Measurements from ENCODE around the gene DHX38. TPM values are rescaled to one million over a fixed set of nuclear protein-coding genes. Genes with fewer than 3 reads are reported as not detected.

Gene DHX38
- total and polyA plus RNA-seq, 8 donors: 11.1 to 153 (median 45.1) TPM

DNA sequence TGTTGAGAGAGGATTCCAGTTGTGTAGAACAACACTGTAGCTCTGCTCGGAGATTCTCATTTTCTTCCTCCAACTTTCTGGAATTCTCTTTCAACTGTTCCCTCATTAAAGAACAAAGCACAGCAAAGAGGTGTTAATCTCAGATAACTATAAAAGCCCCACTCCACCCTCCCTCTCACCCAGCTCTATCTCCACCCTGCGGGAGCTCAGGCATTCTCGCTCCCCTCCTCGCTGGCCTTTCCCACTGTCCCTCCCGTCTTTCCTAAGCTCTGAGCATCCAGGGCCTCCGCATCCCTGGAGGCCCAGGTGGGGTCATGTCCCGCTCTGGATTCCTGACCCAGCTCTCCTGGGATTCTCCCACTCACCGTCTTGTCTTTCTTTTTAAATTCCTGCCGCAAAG, 35.1 kb downstream of the DHX38 start:
- TF ChIP-seq, protein P1, sequence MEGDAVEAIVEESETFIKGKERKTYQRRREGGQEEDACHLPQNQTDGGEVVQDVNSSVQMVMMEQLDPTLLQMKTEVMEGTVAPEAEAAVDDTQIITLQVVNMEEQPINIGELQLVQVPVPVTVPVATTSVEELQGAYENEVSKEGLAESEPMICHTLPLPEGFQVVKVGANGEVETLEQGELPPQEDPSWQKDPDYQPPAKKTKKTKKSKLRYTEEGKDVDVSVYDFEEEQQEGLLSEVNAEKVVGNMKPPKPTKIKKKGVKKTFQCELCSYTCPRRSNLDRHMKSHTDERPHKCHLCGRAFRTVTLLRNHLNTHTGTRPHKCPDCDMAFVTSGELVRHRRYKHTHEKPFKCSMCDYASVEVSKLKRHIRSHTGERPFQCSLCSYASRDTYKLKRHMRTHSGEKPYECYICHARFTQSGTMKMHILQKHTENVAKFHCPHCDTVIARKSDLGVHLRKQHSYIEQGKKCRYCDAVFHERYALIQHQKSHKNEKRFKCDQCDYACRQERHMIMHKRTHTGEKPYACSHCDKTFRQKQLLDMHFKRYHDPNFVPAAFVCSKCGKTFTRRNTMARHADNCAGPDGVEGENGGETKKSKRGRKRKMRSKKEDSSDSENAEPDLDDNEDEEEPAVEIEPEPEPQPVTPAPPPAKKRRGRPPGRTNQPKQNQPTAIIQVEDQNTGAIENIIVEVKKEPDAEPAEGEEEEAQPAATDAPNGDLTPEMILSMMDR (IDR thresholded peaks at IDR 0.05): no peak
- TF ChIP-seq POLR2A (IDR thresholded peaks at IDR 0.05) (no peak), EP300 (IDR thresholded peaks at IDR 0.05) (no peak), POLR2AphosphoS5 (IDR thresholded peaks at IDR 0.05) (no peak)
- WGBS, 5 donors: 81 to 88% (median 82%) methylated on average over 9 of the region's 9 CpGs
- intact Hi-C loops (cut with DNase I; ENCODE audit: low total_unique reads): loop anchor here (10.0 kb wide), 1 partner anchor 336 kb away; no protein-coding TSS in a partner anchor

DNA sequence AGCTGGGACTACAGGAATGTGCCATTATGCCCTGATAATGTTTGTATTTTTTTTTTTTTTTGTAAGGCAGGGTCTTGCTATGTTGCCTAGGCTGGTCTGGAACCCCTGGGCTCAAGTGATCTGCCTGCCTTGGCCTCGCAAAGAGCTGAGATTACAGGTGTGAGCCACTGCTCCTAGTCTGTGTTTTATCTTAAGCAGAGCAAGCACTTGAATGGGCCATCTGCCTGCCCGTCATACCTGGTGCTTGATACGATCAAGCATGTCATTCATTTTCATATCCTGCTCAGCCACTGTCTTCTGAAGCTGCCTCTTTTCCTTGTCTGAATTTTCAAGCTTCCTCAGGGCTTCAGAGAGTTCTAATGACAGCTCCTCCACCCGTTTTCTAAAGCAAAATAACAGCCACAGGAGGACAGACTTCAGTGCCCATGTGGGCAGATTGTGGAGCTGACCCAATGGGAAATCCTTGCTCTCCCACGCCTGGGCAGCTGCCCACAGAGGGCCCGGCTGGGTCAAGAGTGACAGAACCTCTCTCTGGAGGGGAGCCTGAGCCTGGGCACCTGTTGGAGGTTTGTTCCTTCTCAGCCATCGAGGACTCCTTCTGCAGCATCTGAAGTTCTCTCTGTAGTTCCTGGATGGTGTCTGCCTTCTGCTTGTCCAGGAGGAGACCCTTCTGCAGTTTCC, 36.5 kb downstream of the DHX38 start:
- Histone ChIP-seq H3K27ac (no peak overlapping the region), H3K36me3 (no peaks in the 10 kb centered on the region), H3K27me3 (no peaks in the 10 kb centered on the region), H3K4me3 (no peak overlapping the region), H3K4me1 (peaks cover 0 to 14% (median 4%) of the 10 kb centered on the region in 4 donors), H3K9me3 (no peaks in the 10 kb centered on the region)
- intact Hi-C loops (cut with DNase I; ENCODE audit: low total_unique reads): loop anchor here (10.0 kb wide), 1 partner anchor 335 kb away; no protein-coding TSS in a partner anchor
- WGBS, 5 donors: 74 to 81% (median 80%) methylated on average over 7 of the region's 7 CpGs
- TF ChIP-seq POLR2AphosphoS5 (IDR thresholded peaks at IDR 0.05) (no peak), EP300 (IDR thresholded peaks at IDR 0.05) (no peak), POLR2A (IDR thresholded peaks at IDR 0.05) (no peak)
- TF ChIP-seq, protein P1 (IDR thresholded peaks at IDR 0.05): no peak
- DNase-seq: no peak

More for the DNA sequence above, 35.1 kb downstream of the DHX38 start:
- Histone ChIP-seq H3K27me3 (no peaks in the 10 kb centered on the region), H3K36me3 (no peaks in the 10 kb centered on the region), H3K9me3 (no peaks in the 10 kb centered on the region), H3K27ac (no peak overlapping the region), H3K4me1 (peaks cover 0 to 20% (median 9%) of the 10 kb centered on the region in 4 donors), H3K4me3 (no peak overlapping the region)
- DNase-seq: no peak

DNA sequence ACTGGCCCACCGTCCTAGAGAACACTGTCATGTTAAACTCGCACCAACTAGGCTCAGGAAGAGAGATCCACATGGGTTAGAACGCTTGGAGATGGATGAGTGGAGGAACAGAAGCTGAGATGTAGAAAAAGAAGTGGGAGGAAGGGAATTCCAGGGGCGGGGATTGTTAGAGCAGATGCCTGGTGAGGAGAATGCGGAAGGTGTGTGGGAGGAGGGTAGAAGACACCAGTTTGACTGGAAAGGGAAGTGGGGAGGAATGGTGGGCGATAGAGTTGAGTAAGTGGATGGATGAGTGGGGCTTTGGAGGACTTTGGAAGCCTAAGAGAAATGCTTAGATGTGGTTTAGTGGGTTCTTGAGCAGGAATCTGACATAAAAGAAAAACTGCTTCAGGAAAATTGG, 37.4 kb downstream of the DHX38 start:
- no peaks in the 10 kb centered on the region for H3K27me3 ChIP-seq
- H3K36me3 ChIP-seq: no peaks in the 10 kb centered on the region
- no peak for DNase-seq
- H3K4me1 ChIP-seq: peaks cover 0 to 5% (median 2%) of the 10 kb centered on the region in 4 donors
- TF ChIP-seq POLR2AphosphoS5 (IDR thresholded peaks at IDR 0.05): no peak
- no peak for TF ChIP-seq POLR2A (IDR thresholded peaks at IDR 0.05)
- TF ChIP-seq, protein P1 (IDR thresholded peaks at IDR 0.05): no peak
- TF ChIP-seq EP300 (IDR thresholded peaks at IDR 0.05): no peak
- H3K4me3 ChIP-seq: no peak overlapping the region
- H3K27ac ChIP-seq: no peak overlapping the region
- 76 to 85% (median 80%) methylated on average over 6 of the region's 6 CpGs for WGBS, 5 donors
- no peaks in the 10 kb centered on the region for H3K9me3 ChIP-seq
- intact Hi-C loops (cut with DNase I; ENCODE audit: low total_unique reads): no loop called here

DNA sequence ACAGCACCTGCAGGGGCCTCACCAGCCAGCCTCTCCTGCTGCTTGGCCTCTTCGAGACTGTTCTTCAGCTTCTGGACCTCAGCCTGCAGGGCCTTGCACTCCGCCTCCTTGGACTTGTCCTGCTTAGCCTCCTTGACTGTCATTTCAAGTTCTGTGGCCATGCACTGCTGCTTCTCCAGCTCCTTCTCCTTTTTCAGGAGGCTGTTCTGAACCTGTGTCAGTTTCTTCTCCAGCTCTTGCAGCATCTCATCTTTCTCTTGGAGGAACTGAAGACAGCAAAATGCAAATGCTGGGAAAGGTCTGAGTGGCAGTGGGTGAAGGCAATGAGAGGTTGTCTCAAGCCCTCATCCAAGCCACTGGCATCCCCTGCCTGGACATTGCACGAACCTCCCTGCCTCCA, 39.1 kb downstream of the DHX38 start:
- TF ChIP-seq, protein P1 (IDR thresholded peaks at IDR 0.05): no peak
- TF ChIP-seq POLR2A (IDR thresholded peaks at IDR 0.05) (no peak), POLR2AphosphoS5 (IDR thresholded peaks at IDR 0.05) (no peak), EP300 (IDR thresholded peaks at IDR 0.05) (no peak)

More for the DNA sequence above, 39.1 kb downstream of the DHX38 start:
- Histone ChIP-seq H3K9me3 (no peaks in the 10 kb centered on the region), H3K36me3 (no peaks in the 10 kb centered on the region), H3K27ac (no peak overlapping the region), H3K4me3 (no peak overlapping the region), H3K4me1 (no peaks in the 10 kb centered on the region), H3K27me3 (no peaks in the 10 kb centered on the region)
- WGBS, 5 donors: 72 to 95% (median 87%) methylated on average over 3 of the region's 3 CpGs
- DNase-seq: no peak
- intact Hi-C loops (cut with DNase I; ENCODE audit: low total_unique reads): no loop called here

Measured in stomach (tissue), 9 donors.